Kidney (tissue), 14 donors: ENCODE data around the gene ELAVL2. TPM values are rescaled to one million over a fixed set of nuclear protein-coding genes. Genes with fewer than 3 reads are reported as not detected.
A peak's percentile ranks its signal among the peaks of the same experiment; 100 is the strongest.

Experiments used
- DNase-seq, 5 donors: peaks; one replicate each; pipeline ENCODE4 v3.0.0-alpha.2; 2013 to 2020
- FAIRE-seq: peaks from 2 replicates; lab custom pipeline; 2012; peaks lifted over from hg19 to GRCh38; lab: Jason Lieb, UNC
- H3K27ac ChIP-seq, 2 donors: one replicate each; pipeline ENCODE4 v1.7.0; 2013; ENCODE audit warnings: low read depth in 2 of 2, low read length in 2 of 2, inconsistent platforms in 1 of 2
- H3K27me3 ChIP-seq: one replicate; pipeline ENCODE4 v1.7.1; 2013; ENCODE audit warnings: low read length, inconsistent platforms; ENCODE audit not compliant: control insufficient read depth, insufficient read depth
- H3K36me3 ChIP-seq, 3 donors: one replicate each; pipeline versions ENCODE4 v1.7.0 to v1.7.1; 2013; ENCODE audit warnings: low read length in 3 of 3, control low read depth in 1 of 3, inconsistent platforms in 1 of 3; ENCODE audit not compliant: insufficient read depth in 3 of 3, control insufficient read depth in 2 of 3
- H3K4me1 ChIP-seq, 3 donors: one replicate each; pipeline versions ENCODE4 v1.7.0 to v1.7.1; 2013; ENCODE audit warnings: low read length in 3 of 3, inconsistent platforms in 1 of 3, low read depth in 1 of 3; ENCODE audit not compliant: control insufficient read depth in 2 of 3, insufficient read depth in 2 of 3
- H3K4me3 ChIP-seq, 3 donors: one replicate each; pipeline versions ENCODE4 v1.7.0 to v1.8.1; 2013; ENCODE audit warnings: low read length in 3 of 3, control low read depth in 1 of 3, inconsistent platforms in 1 of 3
- H3K9ac ChIP-seq, 3 donors: one replicate each; pipeline versions ENCODE4 v1.7.0 to v1.7.1; 2013; ENCODE audit warnings: low read length in 3 of 3, control low read depth in 1 of 3, inconsistent platforms in 1 of 3
- H3K9me3 ChIP-seq, 3 donors: one replicate each; pipeline versions ENCODE4 v1.7.0 to v1.7.1; 2013; ENCODE audit warnings: low read length in 3 of 3, control low read depth in 1 of 3, inconsistent platforms in 1 of 3; ENCODE audit not compliant: control insufficient read depth in 2 of 3, insufficient read depth in 1 of 3
- CTCF ChIP-seq: IDR thresholded peaks from 3 replicates; pipeline ENCODE4 v1.5.1; 2012; ENCODE audit warnings: mild to moderate bottlenecking, moderate library complexity, borderline replicate concordance; ENCODE audit not compliant: insufficient read depth; ENCODE audit errors: extremely low read depth
- intact Hi-C: fragments of 100-400 bp; cut with DNase I; formaldehyde crosslinking; loops from one replicate; pipeline ENCODE4 v1.11.1; 2022
- polyA plus RNA-seq: library from polyadenylated mRNA; stranded (reverse); fragments of 350-450 nt; fragmentation: Illumina TruSeq; extraction: RNeasy Lipid Tissue Mini Kit (QIAGEN cat#74804); gene quantifications from one replicate; pipeline ENCODE4 v1.2.3, GENCODE V29; 2014; ENCODE audit warnings: low read depth, low replicate concordance; ENCODE audit not compliant: insufficient read depth
- total RNA-seq: library from RNA; stranded (reverse); fragmentation: NEBNext Ultra II Directional; extraction: Animal tissue kit (Norgen Biotek cat#: 25700); gene quantifications from one replicate; pipeline ENCODE4 v1.2.1, GENCODE V29; 2021
- donor health status: control.
- donor health status: control.
- donor health status: control.
- donor health status: control.
- donor health status: control.
- donor health status: DM: yes; HTN: yes; CAD: no.
- donor health status: Normal renal cell carcinoma (clear cell type).

The ELAVL2 gene
- total and polyA plus RNA-seq, 2 donors from 2014 or later, result 0.19 to 0.35 TPM

GRCh38 chr9:23743036-23743435 lies 83.0 kb downstream of the ELAVL2 start:
- no peak overlapping the region for H3K27ac ChIP-seq
- no peaks in the 10 kb centered on the region for H3K27me3 ChIP-seq
- H3K36me3 ChIP-seq, result no peaks in the 10 kb centered on the region
- intact Hi-C loops, result no loop called here
- FAIRE-seq (no peak), DNase-seq (no peak)
- no peaks in the 10 kb centered on the region for H3K4me1 ChIP-seq
- H3K4me3 ChIP-seq, result no peak overlapping the region
- H3K9me3 ChIP-seq, result no peaks in the 10 kb centered on the region
- H3K9ac ChIP-seq, result no peak overlapping the region
- TF ChIP-seq CTCF, result no peak

GRCh38 chr9:23741351-23741750 lies 84.7 kb downstream of the ELAVL2 start:
- Histone ChIP-seq H3K9me3 (no peaks in the 10 kb centered on the region), H3K9ac (no peak overlapping the region), H3K4me3 (no peak overlapping the region), H3K4me1 (no peaks in the 10 kb centered on the region), H3K36me3 (no peaks in the 10 kb centered on the region), H3K27me3 (no peaks in the 10 kb centered on the region), H3K27ac (no peak overlapping the region)
- intact Hi-C loops, result no loop called here
- no peak for DNase-seq
- FAIRE-seq, result no peak
- TF ChIP-seq CTCF, result no peak

GRCh38 chr9:23740531-23740930 lies 85.5 kb downstream of the ELAVL2 start:
- no peak for DNase-seq
- no peak overlapping the region for H3K9ac ChIP-seq
- intact Hi-C loops, result no loop called here
- FAIRE-seq, result no peak
- H3K4me1 ChIP-seq, result no peaks in the 10 kb centered on the region
- no peak for TF ChIP-seq CTCF
- H3K27me3 ChIP-seq, result no peaks in the 10 kb centered on the region
- H3K4me3 ChIP-seq, result no peak overlapping the region
- no peak overlapping the region for H3K27ac ChIP-seq
- H3K9me3 ChIP-seq, result no peaks in the 10 kb centered on the region
- no peaks in the 10 kb centered on the region for H3K36me3 ChIP-seq

DNA sequence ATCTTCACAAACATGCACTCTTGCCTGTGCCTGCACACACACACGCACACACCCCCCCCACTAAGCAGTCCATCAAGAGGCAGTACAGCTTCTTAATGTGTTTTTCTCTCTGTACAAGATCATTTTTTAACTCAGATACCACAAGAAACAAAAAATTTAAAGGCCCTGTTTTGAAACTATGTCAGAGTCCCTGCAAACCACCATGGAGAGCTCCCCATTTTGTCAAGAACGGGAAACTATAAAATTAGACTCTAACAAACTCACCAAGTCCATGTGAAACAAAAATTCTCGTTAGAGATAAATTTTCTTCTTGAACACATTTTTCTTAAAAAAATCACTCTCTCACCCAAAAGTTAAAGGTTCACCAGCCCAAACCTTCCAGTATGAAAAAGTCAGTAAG lies 86.3 kb downstream of the ELAVL2 start:
- no peaks in the 10 kb centered on the region for H3K27me3 ChIP-seq
- H3K9ac ChIP-seq, result no peak overlapping the region
- TF ChIP-seq CTCF, result no peak
- FAIRE-seq (no peak), DNase-seq (peak in 1 of 5 donors; percentile 38)
- no peak overlapping the region for H3K4me3 ChIP-seq
- H3K4me1 ChIP-seq, result no peaks in the 10 kb centered on the region
- no peaks in the 10 kb centered on the region for H3K9me3 ChIP-seq
- intact Hi-C loops, result no loop called here
- no peaks in the 10 kb centered on the region for H3K36me3 ChIP-seq
- no peak overlapping the region for H3K27ac ChIP-seq
